Suprapubic skin (tissue), 4 donors: ENCODE results near the gene RPS16.

Source experiments
- CTCF ChIP-seq, 2 donors: fragments of 200-600 bp in 1 of 2; fragments of 450-650 bp in 1 of 2; sonication (generic) in 1 of 2; IDR thresholded peaks; one replicate each; pipeline ENCODE4 v1.5.1; 2016 to 2019; ENCODE audit warnings: antibody characterized with exemption in 2 of 2, mild to moderate bottlenecking in 1 of 2, moderate library complexity in 1 of 2
- EP300 ChIP-seq: sonication (generic); formaldehyde crosslinking; IDR thresholded peaks from one replicate; pipeline ENCODE4 v1.6.1; 2017; ENCODE audit warnings: antibody characterized with exemption
- POLR2A ChIP-seq, 2 donors: fragments of 450-650 bp; IDR thresholded peaks; one replicate each; pipeline ENCODE4 v1.6.1; 2017; ENCODE audit warnings: antibody characterized with exemption in 2 of 2, mild to moderate bottlenecking in 2 of 2, moderate library complexity in 2 of 2
- POLR2AphosphoS5 ChIP-seq, 3 donors: sonication (generic); formaldehyde crosslinking; IDR thresholded peaks; one replicate each; pipeline ENCODE4 v1.6.1; 2017; ENCODE audit warnings: antibody characterized with exemption in 3 of 3

GRCh38 chr19:39465956-39466747 is 30.4 kb upstream of the RPS16 start:
- no peak for TF ChIP-seq CTCF (IDR thresholded peaks at IDR 0.05)
- no peak for TF ChIP-seq EP300
- TF ChIP-seq POLR2A (IDR thresholded peaks at IDR 0.05) = no peak
- TF ChIP-seq POLR2AphosphoS5 (IDR thresholded peaks at IDR 0.05) = no peak
